ENCODE measurements around the gene UBE2J2. TPM values are rescaled to one million over a fixed set of nuclear protein-coding genes. Genes with fewer than 3 reads are reported as not detected.

Gene UBE2J2
- total RNA-seq, 1 experiment from 2014 or later: 52.7 TPM

DNA sequence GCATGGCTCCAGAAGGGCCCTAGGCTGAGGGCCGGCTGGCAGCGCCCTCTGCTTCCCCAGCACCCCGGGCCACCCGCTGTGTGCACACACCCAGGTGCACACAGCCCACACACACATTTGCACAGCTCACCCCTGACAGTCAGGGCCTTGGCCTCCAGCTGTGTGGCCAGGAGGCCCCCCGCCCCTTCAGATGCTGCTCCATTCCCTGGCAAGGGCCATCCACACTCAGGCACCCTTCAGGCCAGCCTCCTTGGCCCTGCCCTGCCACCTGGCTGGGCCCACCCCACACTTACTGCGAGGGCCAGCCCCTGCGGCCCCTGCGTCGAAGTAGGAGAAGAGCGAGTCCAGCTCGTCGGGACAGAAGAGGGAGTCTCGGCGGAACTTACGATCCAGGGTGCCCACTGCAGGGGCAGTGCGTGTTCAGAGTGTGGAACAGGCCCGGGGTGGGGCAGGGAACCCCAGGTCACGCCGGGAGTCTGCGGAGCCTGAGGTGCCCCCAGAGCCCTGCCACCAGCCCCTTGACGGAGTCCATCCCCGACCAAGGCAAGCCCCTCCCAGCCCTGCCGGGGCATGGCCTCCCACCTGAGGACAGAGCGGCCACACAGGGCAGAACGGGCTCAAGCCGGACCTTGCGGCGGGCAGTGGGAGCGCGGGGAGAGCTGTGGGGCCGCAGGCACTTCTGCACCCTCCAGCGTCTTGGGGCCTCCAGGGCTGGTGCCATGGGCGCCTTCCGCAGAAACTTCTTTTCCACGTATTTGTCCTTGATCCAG, 21.7 kb upstream of the UBE2J2 start:
- DNase-seq (ENCODE audit: low spot score): no peak

DNA sequence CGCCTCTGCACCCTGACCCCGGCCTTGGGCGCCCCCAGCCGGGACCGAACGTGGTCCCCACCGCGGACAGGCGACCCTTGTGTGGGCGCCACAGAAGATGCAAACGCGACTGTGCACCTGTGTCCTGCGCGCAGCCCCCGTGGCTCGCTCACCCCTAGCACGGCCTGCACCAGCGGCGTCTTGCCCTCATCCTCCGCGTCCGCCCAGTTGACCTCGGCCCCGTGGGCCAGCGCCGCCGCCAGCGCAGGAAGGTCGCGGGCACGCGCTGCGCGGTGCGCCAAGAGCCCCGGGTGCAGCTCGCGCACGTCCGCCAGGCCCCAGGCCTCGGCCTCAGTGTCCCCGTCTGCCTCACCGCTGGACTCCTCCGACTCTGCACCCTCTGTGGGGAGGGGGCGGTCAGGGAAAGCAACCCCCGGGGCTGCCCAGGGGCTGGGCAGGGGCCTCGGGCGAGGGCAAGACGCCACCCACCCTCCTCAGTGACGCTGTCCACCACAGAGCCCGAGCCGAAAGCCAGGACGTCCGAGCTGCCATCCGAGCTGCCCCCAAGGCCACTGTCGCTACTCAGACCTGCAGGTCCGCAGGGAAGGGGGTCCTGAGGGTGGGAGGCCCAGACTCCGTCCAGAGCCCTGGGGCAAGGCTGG, 20.7 kb upstream of the UBE2J2 start:
- DNase-seq (ENCODE audit: low spot score): no peak

DNA sequence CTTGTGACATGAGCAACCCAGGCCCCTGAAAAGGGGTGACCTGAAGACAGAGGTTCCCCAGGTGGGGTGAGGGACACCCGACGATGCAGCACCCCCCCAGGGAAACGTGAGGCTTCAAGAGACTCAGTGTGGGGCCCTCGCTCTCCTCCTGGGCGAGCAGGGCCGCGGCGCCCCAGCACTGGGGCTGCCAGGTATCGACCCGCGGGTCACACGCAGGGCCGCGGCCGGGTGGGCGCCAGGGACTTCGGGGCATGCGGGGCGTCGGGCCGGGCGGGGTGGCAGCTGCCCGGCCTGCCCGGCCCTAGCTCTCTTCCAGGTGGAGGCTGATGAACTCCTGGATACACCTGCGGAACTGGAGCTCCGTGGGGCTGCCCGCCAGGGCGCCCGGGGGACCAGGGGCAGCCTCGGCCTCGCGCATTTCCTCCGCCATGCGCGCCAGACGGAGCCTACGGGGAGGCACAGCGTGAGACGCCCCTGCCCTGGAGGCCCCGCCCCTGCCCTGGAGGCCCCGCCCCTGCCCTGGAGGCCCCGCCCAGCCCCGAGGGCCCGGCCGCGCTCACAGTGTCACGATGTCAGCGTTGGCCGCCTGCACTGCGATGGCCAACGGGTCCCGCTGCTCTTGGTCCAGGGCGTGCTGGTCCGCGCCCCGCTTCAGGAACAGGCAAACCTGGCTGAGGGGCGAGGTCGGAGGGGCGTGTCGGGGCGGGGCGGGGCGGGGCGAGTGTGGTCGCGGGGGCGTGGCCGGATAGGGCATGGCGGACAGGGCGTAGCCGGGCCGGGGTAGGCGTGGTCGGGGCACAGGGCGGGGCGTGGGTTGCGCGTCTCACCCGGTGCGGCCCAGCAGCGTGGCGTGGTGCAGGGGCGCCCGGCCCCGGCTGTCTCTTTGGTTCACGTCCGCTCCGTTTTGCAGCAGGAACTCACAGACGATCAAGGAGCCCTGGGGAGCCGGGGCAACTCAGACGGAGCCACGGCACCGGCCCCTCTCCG, 19.9 kb upstream of the UBE2J2 start:
- no peak for DNase-seq (ENCODE audit: low spot score)

- no peak for DNase-seq (ENCODE audit: low spot score)
These were observed 19.2 kb upstream of the UBE2J2 start for GRCh38 chr1:1292851-1293250.

DNA sequence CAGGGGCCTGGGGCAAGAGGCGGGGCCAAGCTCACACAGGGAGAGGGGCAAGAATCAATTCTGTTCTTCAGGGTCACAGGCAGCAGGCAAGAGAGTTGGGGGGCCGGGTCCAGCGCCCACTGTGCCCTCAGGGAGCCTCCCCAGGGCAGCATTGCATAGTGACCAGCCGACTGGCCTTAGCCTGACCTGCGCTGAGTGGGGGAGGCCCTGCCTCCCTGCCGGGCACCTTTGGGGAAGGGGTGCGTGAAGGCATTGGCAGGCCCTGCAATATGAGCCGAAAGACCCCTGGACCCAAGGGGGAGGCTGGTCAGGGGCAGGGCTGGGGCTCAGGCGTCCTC, 18.8 kb upstream of the UBE2J2 start:
- DNase-seq (ENCODE audit: low spot score): no peak

DNA sequence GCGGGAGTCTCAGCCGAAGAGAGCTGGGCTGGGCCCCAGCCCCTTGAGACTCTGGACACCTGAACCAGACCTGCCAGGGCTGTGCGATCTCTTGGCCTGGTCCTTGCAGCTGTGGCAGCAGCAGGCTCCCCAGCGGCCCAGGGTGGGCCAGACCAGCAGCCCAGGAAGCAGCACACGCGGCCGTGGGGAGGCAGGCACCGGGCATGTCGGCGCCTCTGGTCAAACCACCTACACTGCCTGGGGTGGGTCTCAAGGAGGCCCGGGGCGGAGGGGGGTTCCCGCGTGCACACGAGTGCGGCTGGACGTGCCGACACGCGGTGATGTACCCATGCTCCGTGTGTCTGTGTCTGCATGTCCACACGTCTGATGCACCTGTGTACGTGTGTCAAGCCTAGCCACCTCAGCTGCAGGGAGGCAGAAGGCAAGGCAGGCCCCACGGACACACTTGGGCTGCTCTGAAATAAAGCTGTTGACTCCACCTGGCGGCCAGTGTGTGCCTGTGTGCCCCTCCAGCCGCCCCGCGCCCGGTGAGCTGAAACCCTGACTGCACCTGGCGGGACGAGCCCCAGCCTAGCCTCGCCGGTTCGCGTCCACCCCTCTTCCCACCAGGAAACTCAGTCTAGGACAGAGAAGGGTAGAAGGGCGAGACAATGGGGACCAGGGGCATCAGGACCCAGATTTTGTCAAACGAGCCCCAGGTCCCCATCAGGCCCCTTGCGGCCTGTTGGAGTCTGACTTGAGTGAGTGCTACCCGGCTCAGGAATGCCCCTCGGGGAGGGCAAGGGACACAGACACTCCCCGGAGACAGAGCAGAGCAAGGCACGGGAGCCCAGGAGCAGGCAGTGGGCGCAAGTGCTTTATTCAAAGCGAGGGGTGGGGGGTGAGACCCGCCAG, 18.1 kb upstream of the UBE2J2 start:
- peak; percentile 62 for DNase-seq (ENCODE audit: low spot score)

GRCh38 chr1:1291023-1291528, 17.4 kb upstream of the UBE2J2 start:
- no peak for DNase-seq (ENCODE audit: low spot score)

GRCh38 chr1:1290238-1290731, 16.6 kb upstream of the UBE2J2 start:
- DNase-seq (ENCODE audit: low spot score): no peak

DNA sequence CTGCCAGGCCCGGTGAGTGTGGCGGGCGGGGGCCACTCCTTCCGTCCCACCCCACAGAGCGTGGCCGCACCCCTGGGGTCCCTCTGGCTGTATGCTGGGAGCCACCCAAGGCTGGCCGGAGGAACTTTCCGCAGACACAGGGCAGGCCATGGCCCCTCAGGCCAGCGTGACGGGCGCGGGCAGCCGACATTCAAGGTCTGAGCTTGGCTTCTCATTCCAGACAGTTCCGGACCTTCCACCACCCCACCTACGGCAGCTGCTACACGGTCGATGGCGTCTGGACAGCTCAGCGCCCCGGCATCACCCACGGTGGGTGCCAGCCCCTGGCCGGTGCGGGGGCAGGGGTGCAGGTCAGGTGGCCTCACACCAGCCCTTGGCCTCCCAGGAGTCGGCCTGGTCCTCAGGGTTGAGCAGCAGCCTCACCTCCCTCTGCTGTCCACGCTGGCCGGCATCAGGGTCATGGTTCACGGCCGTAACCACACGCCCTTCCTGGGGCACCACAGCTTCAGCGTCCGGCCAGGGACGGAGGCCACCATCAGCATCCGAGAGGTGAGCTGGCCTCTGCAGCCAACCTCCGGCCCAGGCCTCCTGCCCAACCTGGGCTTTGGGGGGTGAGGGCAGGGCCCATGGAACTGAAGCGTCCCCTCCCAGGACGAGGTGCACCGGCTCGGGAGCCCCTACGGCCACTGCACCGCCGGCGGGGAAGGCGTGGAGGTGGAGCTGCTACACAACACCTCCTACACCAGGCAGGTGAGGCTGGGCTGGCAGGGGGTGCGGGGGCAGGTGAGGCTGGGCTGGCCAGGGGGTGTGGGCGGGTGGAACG, 13.8 kb upstream of the UBE2J2 start:
- no peak for DNase-seq (ENCODE audit: low spot score)

- no peak for DNase-seq (ENCODE audit: low spot score)
These were observed 12.9 kb upstream of the UBE2J2 start for GRCh38 chr1:1286313-1287261.

- DNase-seq (ENCODE audit: low spot score): no peak
These were observed 12.1 kb upstream of the UBE2J2 start for GRCh38 chr1:1285611-1286311.

GRCh38 chr1:1285102-1285571, 11.5 kb upstream of the UBE2J2 start:
- no peak for DNase-seq (ENCODE audit: low spot score)

DNA sequence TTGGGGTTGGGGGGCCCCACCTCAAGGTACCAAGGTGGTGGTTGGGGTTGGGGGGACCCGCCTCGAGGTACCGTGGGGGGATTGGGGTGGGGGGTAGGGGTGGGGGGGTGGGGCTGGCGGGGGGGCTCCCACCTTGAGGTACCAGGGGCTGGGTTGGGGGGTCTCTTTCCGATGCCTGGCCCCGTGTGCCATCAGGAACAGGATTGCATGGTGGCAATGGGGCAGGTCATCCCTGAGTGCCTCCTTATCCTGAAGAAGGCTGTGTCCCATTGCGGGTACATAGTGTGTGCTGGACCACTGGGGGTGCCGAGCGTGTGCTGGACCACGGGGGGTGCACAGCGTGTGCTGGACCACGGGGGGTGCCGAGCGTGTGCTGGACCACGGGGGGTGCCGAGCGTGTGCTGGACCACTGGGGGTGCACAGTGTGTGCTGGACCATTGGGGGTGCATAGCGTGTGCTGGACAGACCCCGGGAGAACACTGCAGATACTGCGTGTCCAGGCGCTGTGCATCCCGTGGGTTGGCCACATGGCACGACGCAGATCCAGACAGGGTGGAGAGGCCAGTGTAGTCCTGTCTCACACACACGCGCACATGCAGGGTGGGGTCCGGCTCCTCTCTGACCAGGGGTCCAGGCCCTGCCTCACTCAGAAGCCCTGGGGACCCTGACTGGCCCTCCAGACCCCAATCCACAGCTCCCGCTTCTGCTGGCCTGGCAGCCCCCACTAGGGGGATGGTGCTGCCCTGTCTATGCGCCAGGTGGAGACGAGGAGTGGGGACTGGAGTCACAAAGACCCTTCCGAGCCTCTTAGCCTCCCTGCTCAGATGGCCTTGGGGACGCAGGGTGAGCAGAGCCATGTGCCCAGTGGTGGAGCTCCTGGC, 10.8 kb upstream of the UBE2J2 start:
- no peak for DNase-seq (ENCODE audit: low spot score)

- DNase-seq (ENCODE audit: low spot score): no peak
These were observed 10.2 kb upstream of the UBE2J2 start for GRCh38 chr1:1283821-1284220.

DNA sequence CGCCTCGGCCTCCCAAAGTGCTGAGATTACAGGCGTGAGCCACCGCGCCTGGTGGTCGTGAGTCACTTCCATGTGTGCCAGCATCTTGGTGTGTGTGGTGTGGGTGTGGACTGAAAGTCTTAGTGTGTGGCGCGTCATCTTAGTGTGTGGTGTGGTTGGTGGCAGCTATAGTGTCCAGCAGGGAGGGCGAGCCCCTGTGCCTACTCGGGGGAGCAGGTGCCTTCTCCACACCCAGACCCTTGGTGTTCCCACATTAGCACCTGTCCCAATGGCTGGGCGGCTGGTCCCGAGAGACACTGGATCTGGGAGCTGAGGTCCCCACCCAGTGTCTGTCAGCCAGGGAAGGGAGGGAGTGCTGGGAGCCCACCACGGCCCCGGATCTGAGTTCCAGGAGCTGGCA, 9.3 kb upstream of the UBE2J2 start:
- DNase-seq (ENCODE audit: low spot score): peak; percentile 56

DNA sequence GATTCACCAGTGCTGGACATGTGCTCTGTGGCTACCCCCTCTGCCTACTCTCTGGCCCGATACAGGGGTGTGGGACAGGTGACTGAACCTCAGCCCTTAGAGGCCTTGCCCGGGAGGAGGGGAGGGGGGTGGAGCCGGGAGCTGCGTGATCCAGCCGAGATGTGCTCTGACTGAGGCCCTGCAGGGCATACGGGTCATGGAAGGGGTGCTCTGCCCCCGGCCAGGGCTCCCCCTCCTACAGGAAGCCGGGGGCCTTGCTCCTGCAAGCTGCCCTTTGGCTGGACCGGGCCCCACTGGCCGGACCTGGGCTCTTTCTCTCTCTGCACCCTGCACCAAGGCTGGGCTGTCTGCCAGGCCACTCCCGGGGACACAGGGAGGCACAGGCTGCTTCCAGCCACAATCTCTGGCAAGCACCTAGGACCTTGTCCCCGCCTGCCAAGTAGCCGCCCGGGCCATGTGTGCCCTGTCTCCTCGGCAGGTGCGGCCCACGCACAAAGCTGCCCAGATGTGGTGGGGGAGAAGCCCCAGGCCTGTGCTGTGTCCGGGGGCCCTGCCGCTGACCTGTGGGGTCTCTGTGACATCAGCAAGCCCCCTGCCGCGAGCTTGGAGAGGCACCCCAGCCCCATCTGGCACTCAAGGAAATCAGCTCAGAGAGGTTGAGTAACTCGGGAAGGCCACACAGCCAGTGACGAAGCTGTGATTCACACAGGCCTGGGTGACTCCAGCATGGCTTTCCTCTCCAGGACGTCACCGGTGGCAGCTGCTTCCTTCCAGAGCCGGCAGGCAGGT, 8.1 kb upstream of the UBE2J2 start:
- peak; percentile 56 for DNase-seq (ENCODE audit: low spot score)
